HG03432 (cell line): ENCODE measurements around the gene NCOA7.

Source experiments
- ATAC-seq: cut with Tn5 transposase; IDR thresholded peaks from one replicate; pipeline ENCODE4 v1.9.1; 2021; ENCODE audit warnings: mild to moderate bottlenecking, moderate library complexity; ENCODE audit not compliant: unreplicated experiment

Gene NCOA7

DNA sequence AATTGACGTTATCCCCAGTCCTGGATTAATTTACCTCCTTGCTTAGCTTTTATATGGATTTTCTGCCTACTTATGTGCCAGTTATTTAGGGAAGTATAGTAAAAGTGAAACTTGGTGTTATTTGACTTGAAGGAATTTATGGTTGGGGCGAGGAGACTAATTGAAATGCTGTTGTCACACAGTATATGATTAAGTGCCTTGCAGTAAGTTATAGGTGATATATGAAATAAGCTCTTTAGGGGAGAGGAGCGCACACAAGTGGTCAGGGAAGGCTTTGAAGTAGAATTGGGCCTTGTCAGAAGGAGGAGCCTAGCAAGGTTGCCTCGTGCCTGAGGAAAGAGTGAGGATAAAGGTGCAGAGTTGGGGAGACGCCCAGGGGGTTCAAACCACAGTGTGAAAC, 20.5 kb downstream of the NCOA7 start:
- no peak for ATAC-seq

DNA sequence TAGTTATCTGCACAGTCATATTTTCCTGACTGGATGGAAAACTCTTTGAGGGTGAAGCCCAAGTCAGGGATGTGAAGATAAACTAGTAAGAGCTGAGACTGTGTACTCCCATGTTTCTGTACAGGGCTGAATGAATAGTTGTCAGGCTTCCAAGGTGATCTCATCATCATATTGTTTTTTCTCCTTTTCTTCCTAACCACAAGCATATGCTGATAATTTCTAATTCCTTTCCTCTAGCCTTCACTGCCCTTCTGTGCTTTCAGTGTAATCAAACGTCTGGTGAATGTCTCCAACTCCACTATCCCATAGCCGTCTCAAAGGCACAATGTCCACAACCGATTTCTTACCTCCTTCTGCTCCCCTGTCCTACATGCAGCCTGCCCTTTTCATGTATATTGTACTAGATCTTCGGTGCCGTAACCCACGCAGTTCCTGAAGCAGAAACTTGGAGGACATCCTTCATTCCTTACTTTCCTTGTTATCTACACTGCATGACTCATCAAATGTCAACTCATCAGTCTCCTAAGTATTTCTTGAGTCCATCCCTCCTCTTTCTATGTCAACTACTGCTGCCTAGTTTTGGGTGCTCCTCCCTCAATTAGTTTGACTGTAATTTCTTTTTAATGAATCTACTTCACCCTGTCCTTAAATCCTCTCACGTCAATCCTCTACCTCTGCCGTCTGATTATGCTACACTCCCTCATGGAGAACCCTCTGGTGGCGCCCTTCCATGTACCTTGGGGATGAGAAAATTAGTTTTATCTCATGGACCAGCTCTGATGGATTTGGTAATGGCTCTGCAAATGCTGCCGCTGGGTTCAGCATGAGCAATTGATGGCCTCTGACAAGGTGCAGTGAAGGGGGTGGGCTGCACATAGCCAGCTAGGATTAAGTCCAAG, 21.9 kb downstream of the NCOA7 start:
- ATAC-seq: no peak

DNA sequence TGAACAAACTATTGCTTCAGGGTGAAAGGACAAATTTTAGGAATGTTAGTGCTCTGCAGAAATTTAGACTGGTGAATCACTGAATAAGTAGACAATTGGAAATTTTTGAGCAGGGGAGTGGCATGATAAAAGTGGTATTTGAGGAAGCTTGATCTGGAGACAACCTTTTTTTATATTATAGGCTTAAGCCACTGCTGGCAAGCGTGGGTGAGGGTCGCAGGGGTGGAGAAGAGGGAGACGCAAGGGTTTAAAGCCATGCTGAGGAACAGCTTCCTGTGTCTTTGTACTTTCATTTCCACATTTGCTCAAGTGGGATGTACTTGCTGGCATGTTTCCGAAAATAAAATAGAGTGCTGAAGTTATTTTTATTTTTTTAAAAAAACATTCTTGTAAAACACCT, 23.7 kb downstream of the NCOA7 start:
- ATAC-seq: peak; percentile 38

DNA sequence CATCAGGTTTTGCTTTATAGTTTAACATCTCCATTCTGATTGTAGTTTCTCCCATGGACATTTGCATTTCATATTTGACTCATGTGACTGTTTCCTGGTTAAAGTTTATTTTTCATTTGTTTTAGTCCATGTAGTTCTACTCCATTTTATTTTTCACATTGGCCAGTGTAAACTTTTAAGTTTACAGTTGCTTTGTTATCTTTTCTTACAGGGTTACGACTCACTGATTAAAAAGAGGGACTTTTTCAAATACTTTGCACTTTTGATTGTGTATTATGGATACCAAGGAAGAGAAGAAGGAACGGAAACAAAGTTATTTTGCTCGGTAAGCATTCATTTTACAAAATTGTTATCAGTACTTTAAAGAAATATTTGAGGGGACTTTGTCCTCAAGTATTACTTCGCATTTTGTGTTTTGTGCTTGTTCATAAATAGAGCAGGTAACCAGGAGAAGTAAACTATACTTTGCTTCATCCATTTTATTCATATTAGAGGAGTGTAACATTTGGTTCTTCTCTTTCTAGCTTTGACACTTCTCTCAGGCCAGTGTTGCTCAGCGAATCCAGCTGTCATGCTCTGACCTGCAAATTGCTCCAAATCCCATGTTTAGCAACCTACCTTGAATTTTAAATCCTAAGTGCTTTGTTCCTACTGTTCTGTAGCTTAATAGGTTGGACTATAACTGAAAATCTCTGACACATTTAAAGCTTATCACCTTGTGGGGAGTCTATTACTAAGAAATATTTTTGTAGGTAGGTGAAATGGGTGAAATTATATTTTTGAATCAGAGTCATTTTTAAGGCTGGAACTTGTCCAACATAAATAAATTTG, 24.5 kb downstream of the NCOA7 start:
- no peak for ATAC-seq

DNA sequence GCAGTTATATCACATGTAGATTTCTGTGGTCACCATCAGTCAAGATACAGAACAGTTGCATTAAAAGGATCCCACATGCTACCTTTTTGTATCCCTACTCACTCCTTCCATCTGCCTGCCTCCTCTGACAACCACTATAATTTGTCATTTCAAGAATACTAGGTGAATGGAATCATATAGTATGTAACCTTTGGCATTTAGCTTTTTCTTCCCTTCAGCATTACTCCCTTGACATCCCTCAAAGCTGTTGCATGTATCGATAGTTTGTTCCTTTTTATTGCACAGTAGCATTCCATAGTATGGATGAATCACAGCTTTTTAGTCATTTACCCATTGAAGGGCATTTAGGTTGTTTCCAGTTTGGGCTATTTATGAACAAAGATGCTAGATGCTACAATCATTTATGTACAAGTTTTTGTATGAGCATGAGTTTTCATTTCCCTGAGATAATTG, 26.1 kb downstream of the NCOA7 start:
- no peak for ATAC-seq

DNA sequence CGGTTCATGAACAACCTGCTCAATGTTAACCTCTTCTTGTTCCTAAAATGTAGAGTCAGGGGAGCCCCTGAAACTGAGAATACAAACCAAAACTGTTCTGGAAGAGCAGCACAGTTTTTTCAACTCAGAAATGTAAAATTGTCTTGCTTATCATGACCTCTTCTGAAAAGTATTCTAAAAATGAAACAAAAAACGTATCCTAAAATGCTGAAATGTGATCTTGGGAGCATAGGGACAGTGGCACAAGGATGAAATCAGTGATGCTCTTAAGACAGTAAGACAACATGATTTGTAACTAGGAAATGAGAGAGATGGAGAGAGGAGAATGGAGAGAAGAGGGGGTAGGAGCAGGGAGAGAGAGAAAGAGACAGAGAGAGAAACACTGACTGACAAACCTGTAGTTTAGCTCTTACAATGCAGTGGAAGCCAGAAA, 27.5 kb downstream of the NCOA7 start:
- peak; percentile 42 for ATAC-seq

DNA sequence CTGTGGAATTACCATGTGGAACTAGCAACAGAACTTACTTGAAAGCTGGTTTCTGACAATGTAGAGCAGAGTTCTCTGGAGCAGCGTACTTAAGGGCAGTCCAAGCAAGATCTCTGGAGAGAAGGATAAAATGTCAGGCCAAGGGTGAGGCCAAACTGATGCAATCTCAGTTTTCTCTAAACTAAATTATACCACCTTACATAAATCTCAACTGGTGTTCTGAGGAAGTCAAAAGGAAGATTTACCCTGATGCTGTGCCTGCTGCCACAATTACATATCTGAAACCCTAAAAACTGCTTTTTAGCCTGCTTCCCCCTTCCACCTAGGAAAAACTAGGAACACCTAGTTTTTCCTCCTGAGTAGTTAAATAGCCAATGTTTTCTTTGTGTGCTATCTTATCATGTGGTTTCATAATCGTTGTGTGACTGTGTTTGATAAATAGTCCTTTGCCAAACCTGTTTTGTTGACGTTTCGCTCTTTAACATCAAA, 28.1 kb downstream of the NCOA7 start:
- no peak for ATAC-seq

DNA sequence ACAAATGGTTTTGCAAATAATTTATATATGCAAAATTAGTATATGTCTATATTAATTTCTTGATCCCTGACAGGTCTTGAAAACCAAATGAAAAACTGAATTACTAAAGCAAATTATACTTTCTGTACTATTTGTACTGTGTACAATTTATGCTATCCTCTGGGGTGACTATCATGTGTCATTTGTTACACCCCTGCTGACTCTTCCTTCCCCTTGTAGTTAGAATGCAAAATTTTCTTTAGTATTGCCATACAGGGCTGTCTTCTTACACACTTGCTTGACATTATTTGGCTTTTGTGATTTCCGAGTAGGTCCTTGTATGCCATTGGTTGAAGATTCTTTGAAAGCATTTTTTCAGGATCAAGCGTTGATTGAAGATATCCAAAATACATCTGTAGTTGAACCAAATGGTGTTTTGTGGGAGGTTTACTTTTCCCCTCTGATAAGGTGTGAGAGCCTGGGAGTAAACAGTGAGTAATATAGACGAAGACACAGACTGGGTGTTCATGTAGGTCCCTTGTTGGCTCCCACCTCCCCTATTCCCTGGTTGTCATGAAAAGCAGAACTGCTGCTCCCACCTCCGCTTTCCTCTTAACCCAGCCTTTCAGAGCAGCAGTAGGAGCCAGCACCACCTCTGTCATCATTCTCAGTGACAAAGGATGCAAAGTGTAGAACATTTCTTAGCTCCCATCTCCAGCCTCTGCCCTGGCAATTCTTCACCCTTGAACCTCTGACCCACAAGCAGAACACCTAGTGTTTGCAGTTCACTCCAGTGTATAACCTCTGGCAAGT, 29.0 kb downstream of the NCOA7 start:
- ATAC-seq: no peak

DNA sequence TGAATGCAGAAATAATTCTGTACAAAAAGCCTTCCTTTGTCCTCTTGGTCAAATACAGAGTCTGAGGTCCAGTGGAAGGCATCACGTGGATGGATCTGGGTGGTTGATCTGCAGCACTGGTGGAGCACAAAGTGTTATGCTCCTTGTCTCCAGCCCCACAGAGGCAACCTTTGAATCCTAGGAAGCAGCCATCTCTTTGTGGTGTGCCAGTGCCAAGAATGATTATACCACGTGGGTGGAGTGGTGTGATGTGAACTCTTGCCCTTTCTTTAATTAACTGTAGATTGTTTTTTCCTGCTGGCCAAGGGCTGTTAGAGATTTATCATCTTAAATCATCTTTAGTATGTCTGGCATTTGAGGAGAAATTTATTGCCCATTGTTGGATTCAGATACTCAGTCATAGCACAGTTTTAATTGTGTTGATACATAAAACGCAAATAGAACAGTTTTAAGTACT, 31.1 kb downstream of the NCOA7 start:
- ATAC-seq: no peak

DNA sequence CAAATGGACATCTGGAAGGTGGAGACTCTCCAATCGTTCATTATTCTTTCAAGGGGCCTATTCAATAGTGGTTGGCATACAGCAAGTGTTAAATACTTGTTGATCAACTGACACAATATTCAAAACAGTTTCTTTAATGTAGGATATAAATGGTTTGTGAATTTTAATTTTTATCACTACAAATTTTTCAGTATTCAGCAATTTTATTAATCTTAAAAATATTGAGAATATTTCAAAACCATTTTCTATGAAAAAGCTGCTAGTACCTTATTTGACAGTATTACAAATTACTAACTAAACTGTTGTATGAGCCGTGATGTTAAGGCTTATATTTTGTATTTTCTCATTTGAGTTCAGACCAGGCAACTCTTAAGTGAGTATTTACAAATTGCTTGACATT, 32.4 kb downstream of the NCOA7 start:
- ATAC-seq: no peak

DNA sequence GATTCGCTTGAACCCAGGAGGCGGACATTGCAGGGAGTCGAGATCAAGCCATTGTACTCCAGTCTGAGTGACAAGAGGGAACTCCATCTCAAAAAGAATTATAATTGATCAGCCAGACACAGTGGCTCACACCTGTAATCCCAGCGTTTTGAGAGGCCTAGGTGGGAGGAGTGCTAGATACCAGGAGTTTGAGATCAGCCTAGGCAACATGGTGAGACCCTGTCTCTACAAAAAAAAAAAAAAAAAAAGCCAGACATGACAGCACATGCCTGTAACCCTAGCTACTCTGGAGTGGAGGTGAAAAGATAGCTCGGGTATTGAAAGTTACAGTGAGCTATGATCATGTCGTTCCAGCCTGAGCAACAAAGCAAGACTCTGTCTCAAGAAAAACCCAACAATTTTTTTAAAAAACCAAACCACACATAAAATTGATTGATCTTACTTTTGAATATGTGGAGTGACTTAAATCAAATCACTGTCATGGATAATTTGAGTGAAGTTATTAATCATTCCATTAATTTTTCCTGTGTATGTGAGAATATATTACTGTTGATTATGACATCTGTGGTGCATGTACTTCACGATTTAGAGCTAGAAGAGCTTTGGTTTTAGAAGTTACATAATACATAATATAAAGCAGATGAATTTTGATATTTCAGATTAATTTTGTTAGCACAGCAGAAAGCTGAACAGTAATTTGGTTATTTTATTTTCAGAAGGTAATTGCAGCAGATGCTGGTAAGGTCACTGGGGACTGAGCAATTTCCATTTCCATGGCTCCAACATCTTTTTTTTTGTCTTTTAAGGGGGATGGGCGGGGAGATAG, 34.4 kb downstream of the NCOA7 start:
- ATAC-seq: no peak

DNA sequence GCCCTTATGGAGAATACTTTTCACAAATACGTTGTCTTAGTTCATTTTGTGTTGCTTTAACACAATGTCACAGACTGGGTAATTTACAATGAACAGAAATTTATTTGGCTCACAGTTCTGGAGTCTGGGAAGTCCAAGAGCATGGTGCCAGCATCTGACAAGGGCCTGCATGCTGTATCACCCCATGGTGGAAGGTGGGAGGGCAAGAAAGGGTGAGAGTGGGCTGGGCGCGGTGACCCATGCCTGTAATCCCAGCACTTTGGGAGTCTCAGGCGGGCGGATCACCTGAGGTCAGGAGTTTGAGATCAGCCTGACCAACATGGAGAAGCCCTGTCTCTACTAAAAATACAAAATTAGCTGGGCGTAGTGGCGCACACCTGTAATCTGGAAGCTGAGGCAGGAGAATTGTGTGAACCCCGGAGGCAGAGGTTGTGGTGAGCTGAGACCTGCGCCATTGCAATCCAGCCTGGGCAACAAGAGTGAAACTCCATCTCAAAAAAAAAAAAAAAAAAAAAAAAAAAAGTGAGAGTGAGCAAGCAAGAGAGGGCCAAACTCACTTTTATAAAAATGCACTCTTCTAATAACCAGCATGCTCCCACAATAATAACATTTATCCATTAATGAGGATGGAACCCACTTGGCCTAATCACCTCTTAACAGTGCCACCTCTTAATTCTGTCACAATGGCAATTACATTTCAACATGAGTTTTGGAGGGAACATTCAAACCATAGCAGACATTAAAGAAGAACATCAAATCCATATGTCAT, 36.1 kb downstream of the NCOA7 start:
- ATAC-seq: no peak

DNA sequence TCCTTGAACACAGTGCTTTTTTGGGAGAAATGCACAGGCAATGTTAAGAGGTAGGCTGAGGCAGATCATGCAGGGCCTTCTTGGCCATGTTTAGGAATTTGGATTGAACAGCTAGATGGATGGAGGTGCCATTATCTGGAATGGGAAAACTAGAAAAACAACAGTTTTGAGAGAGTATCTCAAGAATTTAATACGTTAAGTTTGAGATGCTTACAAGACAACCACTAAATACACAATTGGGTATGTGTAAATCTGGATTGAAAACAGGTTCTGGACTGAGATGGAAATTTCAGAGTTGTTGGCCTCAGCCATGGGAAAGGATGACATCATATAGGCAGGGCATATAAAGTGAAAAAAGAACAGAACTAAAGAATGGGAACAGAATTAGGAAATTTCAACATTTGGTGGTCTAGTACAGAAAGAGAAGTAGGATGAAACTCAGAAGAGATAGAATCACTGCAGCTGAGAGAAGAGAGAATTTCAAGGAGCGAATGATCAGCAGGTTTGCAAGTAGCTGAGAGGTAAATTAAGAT, 37.1 kb downstream of the NCOA7 start:
- ATAC-seq: no peak

DNA sequence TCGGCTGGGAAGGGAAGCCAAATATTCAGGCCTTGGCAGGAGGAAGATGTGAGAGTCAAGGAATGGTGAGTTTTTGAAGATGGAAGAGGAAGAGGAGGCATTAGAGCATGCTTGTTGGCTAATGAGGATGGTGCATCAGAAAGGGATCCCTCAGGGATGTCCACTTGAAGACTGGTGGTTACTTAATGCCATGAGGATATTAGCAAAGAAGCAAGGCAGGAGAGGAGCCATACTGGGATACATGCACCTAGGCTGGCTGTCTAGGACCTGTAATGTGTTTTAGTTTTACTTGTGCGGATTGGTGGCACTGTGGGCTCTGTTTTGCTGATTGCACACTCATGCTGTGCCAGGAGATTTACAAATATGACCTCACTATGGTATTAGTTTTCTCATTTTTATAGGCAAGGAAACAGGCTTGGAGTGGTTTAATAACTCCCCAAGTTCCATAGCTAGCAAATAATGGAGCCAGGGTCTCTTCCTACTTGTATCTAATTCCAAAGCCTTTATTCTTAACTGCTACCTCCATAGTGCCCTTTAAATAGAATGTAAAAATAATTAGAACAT, 37.8 kb downstream of the NCOA7 start:
- ATAC-seq: no peak

DNA sequence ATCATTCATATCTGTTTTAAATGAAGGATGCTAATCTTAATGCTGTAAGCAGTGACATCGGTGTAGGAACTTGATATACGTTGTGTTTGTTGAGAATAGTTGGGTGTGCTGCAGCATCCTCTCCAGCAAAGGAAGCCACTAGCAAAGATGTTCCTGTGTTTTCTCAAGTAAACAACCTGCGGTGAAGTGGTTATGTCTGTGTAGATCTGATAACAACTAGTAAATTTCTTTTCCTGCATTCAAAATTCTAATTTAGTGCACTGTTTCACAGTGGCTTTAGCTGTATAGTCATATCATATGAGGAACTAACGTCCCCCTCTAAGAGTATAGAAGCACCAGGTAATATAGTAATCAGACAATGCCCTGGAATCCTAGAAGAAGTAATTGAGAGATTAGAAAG, 38.7 kb downstream of the NCOA7 start:
- peak; percentile 48 for ATAC-seq

DNA sequence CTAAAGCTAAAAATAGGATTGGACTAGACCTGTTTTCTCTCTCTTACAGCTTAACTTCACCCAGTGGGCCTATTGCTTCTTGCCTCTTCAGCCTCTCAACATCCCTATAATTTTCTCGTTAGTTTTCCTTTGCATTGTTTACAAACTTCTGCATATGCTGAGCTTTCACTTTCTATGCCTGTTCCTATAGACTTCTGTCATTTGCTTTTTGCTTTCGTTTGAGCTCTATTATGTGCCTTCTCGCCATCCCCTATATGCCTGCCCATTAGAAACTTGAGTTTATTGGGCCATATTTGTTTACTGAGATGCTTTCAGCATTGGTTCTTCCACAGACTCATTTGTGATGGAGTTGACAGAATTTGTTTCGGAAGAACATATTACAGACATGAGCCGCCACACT, 40.9 kb downstream of the NCOA7 start:
- no peak for ATAC-seq

DNA sequence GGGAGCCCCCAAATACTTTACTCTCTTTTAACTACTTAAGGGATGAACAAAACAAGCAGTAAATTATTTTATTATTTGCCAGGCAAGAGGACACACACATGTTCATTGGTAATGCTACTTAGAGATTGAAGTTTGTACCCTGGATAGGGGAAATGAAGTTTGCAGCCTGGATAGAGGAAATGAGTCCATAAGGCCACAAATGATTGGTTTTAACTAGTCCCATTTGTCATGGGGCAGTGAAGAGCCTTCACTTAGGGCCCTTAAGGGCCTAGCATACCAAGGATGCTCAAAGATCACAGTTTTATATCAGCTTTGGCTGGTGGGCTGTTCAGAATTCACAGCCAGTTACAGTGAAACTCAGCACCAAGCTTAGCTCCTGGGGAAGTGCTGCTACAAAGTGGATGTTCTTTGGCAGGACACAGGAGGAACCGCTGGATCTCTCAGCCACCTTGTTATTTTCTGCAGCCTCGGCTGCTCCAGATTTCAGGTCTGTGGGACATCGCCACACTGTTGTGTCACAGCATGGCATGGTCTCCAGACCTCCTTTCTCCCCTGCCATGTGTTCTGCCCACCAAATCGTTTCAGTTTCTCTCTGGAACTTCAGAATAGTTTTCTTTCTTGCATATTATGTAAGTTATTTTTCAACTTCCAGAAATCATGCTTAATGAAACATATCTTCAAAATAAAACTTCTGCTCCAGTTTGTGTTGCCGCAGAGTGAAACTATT, 41.8 kb downstream of the NCOA7 start:
- no peak for ATAC-seq

DNA sequence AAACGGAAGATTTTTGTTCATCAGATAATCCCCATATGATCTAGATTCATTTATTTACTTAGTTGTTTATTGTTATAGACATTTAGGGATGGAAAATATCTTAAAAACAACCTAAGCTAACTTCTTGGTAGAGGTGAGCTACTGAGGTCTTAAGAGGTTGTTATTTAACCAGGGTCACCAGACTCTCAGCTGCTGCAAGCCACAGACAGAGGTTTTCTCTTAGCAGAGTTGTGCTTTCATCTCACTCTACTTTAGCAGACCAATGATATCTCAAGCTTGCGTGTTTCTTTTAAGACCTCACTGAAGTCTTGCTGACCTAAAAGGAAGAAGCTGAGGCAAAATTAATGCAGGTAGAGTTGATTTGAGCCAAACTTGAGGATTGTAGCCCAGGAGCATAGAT, 43.6 kb downstream of the NCOA7 start:
- ATAC-seq: peak; percentile 80
